GM23248 (cell line): ENCODE measurements around the gene PTPRE.

Experiments used
- EZH2 ChIP-seq: fragments of 200-600 bp; sonication (generic); IDR thresholded peaks from 2 replicates; pipeline ENCODE4 v1.6.1; 2018; ENCODE audit warnings: antibody characterized with exemption, mild to moderate bottlenecking; ENCODE audit not compliant: insufficient read depth, poor library complexity, severe bottlenecking
- EZH2phosphoT487 ChIP-seq: fragments of 200-600 bp; sonication (generic); IDR thresholded peaks from 2 replicates; pipeline ENCODE4 v1.6.1; 2018; ENCODE audit warnings: antibody characterized with exemption, moderate library complexity, mild to moderate bottlenecking, low read depth; ENCODE audit not compliant: insufficient read depth

DNA sequence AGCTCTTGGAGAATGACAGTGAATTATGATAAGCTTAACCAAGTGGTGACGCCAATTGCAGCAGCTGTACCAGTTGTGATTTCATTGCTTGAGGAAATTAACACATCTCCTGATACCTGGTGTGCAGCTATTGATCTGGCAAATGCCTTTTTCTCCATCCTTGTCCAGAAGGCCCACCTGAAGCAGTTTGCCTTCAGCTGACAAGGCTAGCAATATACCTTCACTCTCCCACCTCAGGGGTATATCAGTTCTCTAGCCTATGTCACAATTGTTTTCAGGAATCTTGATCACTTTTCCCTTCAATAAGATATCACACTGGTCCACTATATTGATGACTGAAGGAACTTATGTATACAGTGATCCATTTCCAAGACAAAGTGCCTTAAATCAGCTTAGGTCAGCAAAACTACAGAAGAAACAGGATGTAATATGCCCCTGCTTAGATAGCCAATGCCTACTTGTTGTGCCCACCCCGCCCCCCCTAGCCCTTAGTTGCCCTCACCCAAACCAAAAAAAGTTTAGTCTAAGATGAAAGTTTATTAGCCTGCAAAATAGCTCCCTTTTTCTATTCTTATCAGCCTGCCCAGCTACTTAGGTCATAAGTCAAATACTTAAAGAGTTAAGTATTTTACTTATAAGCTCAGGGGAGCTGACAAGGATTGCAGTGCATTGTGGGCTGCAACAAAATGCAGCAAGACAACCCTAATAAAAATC lies 45.1 kb downstream of the PTPRE start:
- TF ChIP-seq EZH2 (no peak), EZH2phosphoT487 (no peak)
